Endothelial cell of umbilical vein (primary cell): ENCODE data around the gene OR51B2. TPM values are rescaled to one million over a fixed set of nuclear protein-coding genes. Genes with fewer than 3 reads are reported as not detected.

Experiments used
- BruUV-seq: library from RNA; stranded (reverse); fragments of 400-500 nt; replicated peaks from 2 replicates; lab custom pipeline; 2021; lab: Mats Ljungman, UMichigan
- CTCF ChIA-PET: fragments of 300-600, 350-600 bp; sonication (Branson Sonifier 250); formaldehyde crosslinking; loops from one replicate; lab custom pipeline; 2021; ENCODE audit warnings: antibody characterized with exemption, inconsistent platforms; lab: Charles Lee
- POLR2A ChIA-PET: fragments of 300-600, 350-600 bp; sonication (Branson Sonifier 250); formaldehyde crosslinking; loops from one replicate; lab custom pipeline; 2021; ENCODE audit warnings: antibody characterized with exemption, inconsistent platforms; lab: Charles Lee
- DNase-seq: peaks from one replicate; pipeline ENCODE4 v3.0.0-alpha.2; 2011; ENCODE audit warnings: low read depth, low spot score
- FAIRE-seq: peaks from 2 replicates; lab custom pipeline; 2011; peaks lifted over from hg19 to GRCh38; lab: Jason Lieb, UNC
- H2AFZ ChIP-seq: 2 replicates; pipeline ENCODE4 v1.6.0; 2012; ENCODE audit warnings: low read depth, low read length, control low read depth, inconsistent platforms
- H3K27ac ChIP-seq: 2 replicates; pipeline ENCODE4 v1.5.1; 2011; ENCODE audit warnings: low read depth, mild to moderate bottlenecking, control low read depth, low read length, moderate library complexity; ENCODE audit not compliant: insufficient read depth
- H3K27me3 ChIP-seq, 2 experiments: 2 replicates each; pipeline versions ENCODE4 v1.6.0 to v1.6.1; 2011; ENCODE audit warnings: low read length in 2 of 2, mixed read lengths in 1 of 2; ENCODE audit not compliant: control insufficient read depth in 2 of 2, insufficient read depth in 2 of 2
- H3K36me3 ChIP-seq, 2 experiments: 2 replicates in 1 of 2; 3 replicates in 1 of 2; pipeline ENCODE4 v1.5.1; 2011; ENCODE audit warnings: low read length in 2 of 2, mild to moderate bottlenecking in 1 of 2, moderate library complexity in 1 of 2; ENCODE audit not compliant: control insufficient read depth in 2 of 2, insufficient read depth in 2 of 2; ENCODE audit errors: extremely low read depth in 1 of 2
- H3K4me1 ChIP-seq: 3 replicates; pipeline ENCODE4 v1.5.1; 2011; ENCODE audit warnings: mild to moderate bottlenecking, low read length; ENCODE audit not compliant: control insufficient read depth, insufficient read depth; ENCODE audit errors: extremely low read depth
- H3K4me2 ChIP-seq: 2 replicates; pipeline ENCODE4 v1.6.1; 2011; ENCODE audit warnings: low read length, control low read depth, mixed read lengths; ENCODE audit not compliant: insufficient read depth
- H3K4me3 ChIP-seq, 3 experiments: fragments of 200-600 bp in 1 of 3; sonication (generic), shearing (Covaris generic) in 1 of 3; replicated peaks in 1 of 3; 2 replicates each; pipeline ENCODE4 v1.5.1; 2011 to 2016; ENCODE audit warnings: control low read depth in 3 of 3, low read length in 3 of 3, mild to moderate bottlenecking in 2 of 3, inconsistent platforms in 1 of 3, low read depth in 1 of 3, moderate library complexity in 1 of 3; ENCODE audit not compliant: insufficient read depth in 1 of 3
- H3K79me2 ChIP-seq: 2 replicates; pipeline ENCODE4 v1.6.0; 2012; ENCODE audit warnings: low read length, inconsistent platforms; ENCODE audit not compliant: control insufficient read depth, insufficient read depth
- H3K9ac ChIP-seq: replicated peaks from 2 replicates; pipeline ENCODE3; 2011; ENCODE audit warnings: low read length, control low read depth; ENCODE audit not compliant: insufficient read depth; ENCODE audit errors: extremely low read depth
- H3K9me1 ChIP-seq: replicated peaks from 3 replicates; pipeline ENCODE4 v1.6.0; 2011; ENCODE audit warnings: mild to moderate bottlenecking, low read length; ENCODE audit not compliant: control insufficient read depth, insufficient read depth; ENCODE audit errors: extremely low read depth
- H3K9me3 ChIP-seq: replicated peaks from 2 replicates; pipeline ENCODE4 v1.5.1; 2012; ENCODE audit warnings: low read length, inconsistent platforms; ENCODE audit not compliant: control insufficient read depth, insufficient read depth
- H4K20me1 ChIP-seq: replicated peaks from 2 replicates; pipeline ENCODE3; 2011; ENCODE audit warnings: mild to moderate bottlenecking, low read length; ENCODE audit not compliant: control insufficient read depth, insufficient read depth; ENCODE audit errors: extremely low read depth
- FOS ChIP-seq: IDR thresholded peaks from 2 replicates; pipeline ENCODE4 v1.6.1; 2011; ENCODE audit warnings: mild to moderate bottlenecking, low read length, moderate library complexity, borderline replicate concordance; ENCODE audit not compliant: insufficient read depth
- GATA2 ChIP-seq: IDR thresholded peaks from 2 replicates; pipeline ENCODE4 v1.7.0; 2011; ENCODE audit warnings: low read depth, mild to moderate bottlenecking, moderate library complexity, mixed read lengths, low read length; ENCODE audit not compliant: insufficient read length, insufficient read depth
- POLR2AphosphoS5 ChIP-seq: IDR thresholded peaks from 2 replicates; pipeline ENCODE4 v1.6.1; 2012; ENCODE audit warnings: low read depth, mild to moderate bottlenecking, control low read depth, low read length, moderate library complexity; ENCODE audit not compliant: insufficient read depth
- dilution Hi-C: fragments of 300-500 bp; cut with MboI; formaldehyde crosslinking; loops from one replicate; pipeline ENCODE4 v1.15.0; 2019; ENCODE audit warnings: low sequenced_read_pairs; ENCODE audit not compliant: extremely low pct_ligation_motif_present
- intact Hi-C: fragments of 100-400 bp; cut with micrococcal nuclease; formaldehyde crosslinking; loops from one replicate; pipeline ENCODE4 v1.10.0; 2022
- polyA plus RNA-seq, 4 experiments: library from polyadenylated mRNA; depleted of rRNA in 3 of 4; stranded (reverse) in 3 of 4; unstranded in 1 of 4; fragments of >200 nt; gene quantifications; 2 replicates each; pipeline versions ENCODE4 v1.2.1 to v1.2.3, GENCODE V29; 2011 to 2012; ENCODE audit warnings: missing spikeins in 1 of 4
- total RNA-seq: library from RNA; stranded (reverse); gene quantifications from 2 replicates; pipeline ENCODE4 v1.2.3, GENCODE V29; 2021
- TF ChIP-seq, protein P1 (sequence below): IDR thresholded peaks from 2 replicates; pipeline ENCODE4 v1.6.1; 2011; ENCODE audit not compliant: insufficient read depth, insufficient read length

The OR51B2 gene
- total and polyA plus RNA-seq, 2 donors (not counting 3 experiments of a cell fraction or from before 2014, with no cell fraction given), result not detected

DNA sequence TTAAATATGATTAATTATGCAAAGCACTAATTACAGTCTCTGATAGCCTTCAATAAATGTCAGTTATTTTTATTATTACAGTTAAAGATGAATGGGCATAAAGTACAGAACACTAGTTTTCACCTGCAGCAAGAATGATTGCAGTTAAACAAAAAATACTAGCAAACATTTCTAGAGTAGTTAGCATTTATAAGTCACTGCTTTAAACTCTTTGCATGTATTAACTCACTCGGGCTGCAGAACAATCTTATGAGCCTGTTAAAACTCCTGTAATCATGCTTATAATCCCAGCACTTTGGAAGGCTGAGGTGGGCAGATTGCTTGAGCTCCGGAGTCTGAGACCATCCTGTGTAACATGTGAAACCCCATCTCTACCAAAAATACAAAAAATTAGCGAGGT is 37.2 kb downstream of the OR51B2 start:
- H3K9ac ChIP-seq, result no peak overlapping the region
- H3K27me3 ChIP-seq, result no peaks in the 10 kb centered on the region
- H3K4me1 ChIP-seq, result no peaks in the 10 kb centered on the region
- H3K4me3 ChIP-seq, result no peak overlapping the region
- DNase-seq (no peak), FAIRE-seq (no peak)
- intact Hi-C loops (no loop called here), dilution Hi-C loops (no loop called here)
- no TSS peak for BruUV-seq
- H3K36me3 ChIP-seq, result no peaks in the 10 kb centered on the region
- POLR2A ChIA-PET, result no interaction called here
- H2AFZ ChIP-seq, result no peak overlapping the region
- H4K20me1 ChIP-seq, result no peaks in the 10 kb centered on the region
- no peak overlapping the region for H3K4me2 ChIP-seq
- no peaks in the 10 kb centered on the region for H3K9me3 ChIP-seq
- no peaks in the 10 kb centered on the region for H3K79me2 ChIP-seq
- TF ChIP-seq, protein P1, sequence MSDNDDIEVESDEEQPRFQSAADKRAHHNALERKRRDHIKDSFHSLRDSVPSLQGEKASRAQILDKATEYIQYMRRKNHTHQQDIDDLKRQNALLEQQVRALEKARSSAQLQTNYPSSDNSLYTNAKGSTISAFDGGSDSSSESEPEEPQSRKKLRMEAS, result no peak
- no peak for TF ChIP-seq GATA2
- CTCF ChIA-PET, result no interaction called here
- no peak overlapping the region for H3K27ac ChIP-seq
- H3K9me1 ChIP-seq, result no peaks in the 10 kb centered on the region

DNA sequence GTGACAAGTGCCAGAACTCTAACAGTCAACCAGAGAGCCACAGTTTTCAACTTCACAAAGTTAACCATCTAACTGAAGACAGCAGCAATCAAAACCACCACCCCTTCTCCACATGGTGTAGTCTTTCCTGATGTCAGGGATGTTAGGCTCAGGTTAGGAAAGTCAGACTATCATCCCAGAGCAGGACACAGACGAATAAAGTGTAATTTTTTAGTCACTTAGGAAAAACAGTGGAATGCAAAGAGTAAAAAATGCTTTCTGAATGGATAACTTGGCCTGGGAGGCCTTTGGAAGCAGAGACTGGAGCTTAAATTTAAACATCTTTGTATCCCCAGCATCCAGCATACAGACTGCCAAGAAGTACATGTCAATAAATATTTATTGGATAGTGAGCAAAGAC is 37.7 kb downstream of the OR51B2 start:
- POLR2A ChIA-PET, result no interaction called here
- CTCF ChIA-PET, result interaction anchor here (0.7 kb wide), 1 partner anchor 11 kb away, joined by 3 read pairs; no protein-coding TSS in a partner anchor
- TF ChIP-seq GATA2, result no peak
- no peak for TF ChIP-seq FOS
- no peak for TF ChIP-seq POLR2AphosphoS5

More for the DNA sequence above, 37.7 kb downstream of the OR51B2 start:
- no TSS peak for BruUV-seq
- no peak overlapping the region for H3K9ac ChIP-seq
- H3K4me2 ChIP-seq, result no peak overlapping the region
- dilution Hi-C loops (no loop called here), intact Hi-C loops (no loop called here)
- H3K4me3 ChIP-seq, result no peak overlapping the region
- H3K9me1 ChIP-seq, result no peaks in the 10 kb centered on the region
- no peak for DNase-seq
- H3K36me3 ChIP-seq, result no peaks in the 10 kb centered on the region
- H2AFZ ChIP-seq, result no peak overlapping the region
- H3K9me3 ChIP-seq, result no peaks in the 10 kb centered on the region
- H3K27ac ChIP-seq, result no peak overlapping the region
- no peaks in the 10 kb centered on the region for H3K79me2 ChIP-seq
- H3K27me3 ChIP-seq, result no peaks in the 10 kb centered on the region
- no peaks in the 10 kb centered on the region for H3K4me1 ChIP-seq
- no peaks in the 10 kb centered on the region for H4K20me1 ChIP-seq
- FAIRE-seq, result no peak
